HG02840 (cell line): ENCODE results near the gene GGA3.

Experiments used
- ATAC-seq: cut with Tn5 transposase; IDR thresholded peaks from one replicate; pipeline ENCODE4 v1.9.1; 2021; ENCODE audit warnings: mild to moderate bottlenecking, moderate library complexity, moderate number of reproducible peaks; ENCODE audit not compliant: unreplicated experiment, low FRiP score

GGA3 gene

GRCh38 chr17:75252039-75252816 is 9.2 kb downstream of the GGA3 start:
- ATAC-seq: no peak

- ATAC-seq: peak; percentile 75
Measured at GRCh38 chr17:75250009-75250471, 11.4 kb downstream of the GGA3 start.

GRCh38 chr17:75249564-75249963 is 11.8 kb downstream of the GGA3 start:
- ATAC-seq: no peak

GRCh38 chr17:75246404-75246803 is 15.0 kb downstream of the GGA3 start:
- ATAC-seq: no peak

- no peak for ATAC-seq
Measured at GRCh38 chr17:75245011-75245410, 16.4 kb downstream of the GGA3 start.

- ATAC-seq: no peak
Measured at GRCh38 chr17:75244133-75244866, 17.1 kb downstream of the GGA3 start.

GRCh38 chr17:75242461-75243042 is 18.9 kb downstream of the GGA3 start:
- no peak for ATAC-seq

- ATAC-seq: no peak
Measured at GRCh38 chr17:75241996-75242460, 19.4 kb downstream of the GGA3 start.

- ATAC-seq: no peak
Measured at GRCh38 chr17:75241502-75241901, 19.9 kb downstream of the GGA3 start.

GRCh38 chr17:75241143-75241430 is 20.3 kb downstream of the GGA3 start:
- ATAC-seq: no peak

GRCh38 chr17:75240394-75241142 is 20.8 kb downstream of the GGA3 start:
- no peak for ATAC-seq

- no peak for ATAC-seq
Measured at GRCh38 chr17:75239778-75240393, 21.5 kb downstream of the GGA3 start.

GRCh38 chr17:75239214-75239613 is 22.2 kb downstream of the GGA3 start:
- no peak for ATAC-seq

GRCh38 chr17:75238684-75239191 is 22.7 kb downstream of the GGA3 start:
- ATAC-seq: no peak

- ATAC-seq: no peak
Measured at GRCh38 chr17:75238020-75238580, 23.3 kb downstream of the GGA3 start.

GRCh38 chr17:75237100-75238014 is 24.0 kb downstream of the GGA3 start:
- no peak for ATAC-seq

- ATAC-seq: no peak
Measured at GRCh38 chr17:75232786-75233185, 28.6 kb downstream of the GGA3 start.

- no peak for ATAC-seq
Measured at GRCh38 chr17:75231741-75232464, 29.5 kb downstream of the GGA3 start.
